ENCODE results near the gene S100A12.

- TF ChIP-seq POLR2A (IDR thresholded peaks at IDR 0.05) (no peak), CTCF (IDR thresholded peaks at IDR 0.05) (no peak)
Observed at GRCh38 chr1:153357853-153358690, 17.3 kb downstream of the S100A12 start, which contains the start of gene S100A9.
